GM21390 (cell line): ENCODE data around the gene GPR15.

Source experiments
- ATAC-seq: cut with Tn5 transposase; IDR thresholded peaks from one replicate; pipeline ENCODE4 v1.9.1; 2021; ENCODE audit not compliant: unreplicated experiment

GPR15 gene

GRCh38 chr3:98531622-98532274 lies at the start of gene GPR15:
GPR15 (plus strand) TSS chr3:98531978; CDS start chr3:98532034, 56 bp downstream.
- peak; percentile 30 for ATAC-seq

GRCh38 chr3:98482717-98483482 lies 48.9 kb upstream of the GPR15 start:
- ATAC-seq = no peak

DNA sequence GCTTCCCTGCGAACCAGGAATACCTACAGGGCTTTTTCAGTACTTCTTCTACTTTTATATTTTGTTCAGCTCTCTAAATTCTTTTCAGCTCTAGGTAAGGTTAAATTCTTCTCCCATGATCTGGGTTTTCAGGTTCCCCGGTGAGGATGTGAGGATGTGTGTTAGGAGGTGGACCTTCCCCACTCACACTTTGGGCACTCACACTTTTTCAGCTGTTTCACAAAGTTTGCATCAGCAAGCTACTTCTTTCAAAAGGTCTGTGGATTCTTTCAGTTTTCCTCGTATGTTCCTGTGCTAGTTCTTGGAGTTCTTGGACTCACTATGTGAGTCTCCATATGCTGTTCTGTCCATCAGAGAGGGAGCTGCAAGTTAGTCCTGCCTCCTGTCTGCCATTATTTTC lies 48.2 kb upstream of the GPR15 start:
- ATAC-seq = no peak

DNA sequence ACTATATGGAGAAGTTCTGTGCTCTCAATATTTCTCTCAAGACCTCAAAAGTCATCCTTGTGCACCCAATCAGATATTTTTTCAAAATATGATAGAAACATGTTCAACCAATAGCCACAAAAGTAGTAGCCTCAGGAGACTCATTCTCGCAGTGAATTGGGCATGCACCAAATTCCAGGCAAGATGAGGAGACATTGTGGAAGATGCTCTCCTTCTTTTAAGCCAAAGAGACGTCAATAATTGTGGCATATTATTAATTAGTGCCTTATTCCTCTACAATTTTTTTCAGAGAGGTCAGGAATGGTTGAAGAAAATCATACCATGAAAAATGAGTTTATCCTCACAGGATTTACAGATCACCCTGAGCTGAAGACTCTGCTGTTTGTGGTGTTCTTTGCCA lies 34.4 kb upstream of the GPR15 start, which contains the start of gene OR5K2:
TSS of gene OR5K2 (plus strand) at position 301 of the 400 bp plus-strand sequence. CDS start at position 301, 0 bp downstream.
- ATAC-seq = no peak

DNA sequence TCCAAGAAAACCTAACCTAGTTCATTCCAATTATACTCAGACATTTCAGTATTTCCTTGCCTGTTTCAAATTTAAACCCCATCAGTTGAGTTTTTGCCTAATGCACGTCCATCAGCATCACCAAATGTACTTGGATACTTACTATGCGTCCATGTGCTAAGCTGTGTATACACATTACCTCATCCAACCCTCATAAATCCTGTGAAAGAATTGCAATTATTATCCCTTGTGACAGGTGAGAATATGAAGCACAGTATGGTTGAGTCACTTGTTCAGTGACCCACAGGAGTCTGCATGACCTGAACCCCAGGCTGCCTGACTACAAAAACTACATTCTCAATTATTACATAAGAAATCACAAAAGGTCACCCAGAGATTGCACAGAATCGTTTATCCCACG lies 31.8 kb upstream of the GPR15 start:
- no peak for ATAC-seq

GRCh38 chr3:98501270-98501669 lies 30.5 kb upstream of the GPR15 start:
- no peak for ATAC-seq

GRCh38 chr3:98501863-98502576 lies 29.8 kb upstream of the GPR15 start:
- no peak for ATAC-seq

DNA sequence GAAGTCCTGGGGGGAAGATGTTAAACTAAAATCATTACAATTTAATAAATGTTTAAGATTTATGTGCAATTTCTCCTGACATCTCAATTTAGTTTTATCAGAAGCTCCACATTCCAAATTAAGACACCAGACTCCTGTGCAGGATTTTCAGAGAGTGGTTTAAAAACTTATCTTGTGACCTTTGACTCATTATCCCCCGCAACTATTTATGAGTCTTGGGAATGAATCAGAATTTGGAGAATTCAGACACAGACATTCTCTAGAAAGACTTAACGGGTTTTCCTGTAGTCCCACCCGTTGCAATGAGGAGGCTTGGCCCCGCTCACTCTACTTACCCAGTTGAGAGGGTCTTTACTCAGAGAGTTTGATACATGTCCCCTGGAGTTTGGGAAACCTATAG lies 27.2 kb upstream of the GPR15 start:
- no peak for ATAC-seq

- no peak for ATAC-seq
Observed at GRCh38 chr3:98508582-98508981, 23.2 kb upstream of the GPR15 start.

DNA sequence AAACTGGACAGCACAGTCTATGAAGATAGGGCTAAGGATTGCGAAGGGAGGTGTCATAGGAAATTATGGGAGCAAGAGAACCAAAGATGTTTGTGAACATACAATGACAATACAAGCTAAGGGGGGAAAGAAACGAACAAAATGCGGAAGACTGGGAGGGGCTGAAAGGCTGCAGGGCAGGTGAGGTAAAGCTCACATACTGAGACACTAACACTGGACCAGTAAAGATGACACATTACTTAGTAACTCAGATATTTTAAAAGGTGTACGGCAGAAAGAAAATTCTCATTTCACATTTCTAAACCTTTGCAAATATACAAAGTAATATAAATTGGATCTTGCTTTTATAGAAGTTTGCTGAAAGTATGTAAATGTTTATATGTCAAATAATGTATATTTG lies 19.2 kb upstream of the GPR15 start:
- ATAC-seq = no peak

GRCh38 chr3:98513091-98513511 lies 18.7 kb upstream of the GPR15 start:
- no peak for ATAC-seq

- no peak for ATAC-seq
Observed at GRCh38 chr3:98513736-98514135, 18.0 kb upstream of the GPR15 start.

GRCh38 chr3:98514948-98515347 lies 16.8 kb upstream of the GPR15 start:
- ATAC-seq = no peak

- no peak for ATAC-seq
Observed at GRCh38 chr3:98518816-98519215, 13.0 kb upstream of the GPR15 start.

- no peak for ATAC-seq
Observed at GRCh38 chr3:98519351-98519750, 12.4 kb upstream of the GPR15 start.

DNA sequence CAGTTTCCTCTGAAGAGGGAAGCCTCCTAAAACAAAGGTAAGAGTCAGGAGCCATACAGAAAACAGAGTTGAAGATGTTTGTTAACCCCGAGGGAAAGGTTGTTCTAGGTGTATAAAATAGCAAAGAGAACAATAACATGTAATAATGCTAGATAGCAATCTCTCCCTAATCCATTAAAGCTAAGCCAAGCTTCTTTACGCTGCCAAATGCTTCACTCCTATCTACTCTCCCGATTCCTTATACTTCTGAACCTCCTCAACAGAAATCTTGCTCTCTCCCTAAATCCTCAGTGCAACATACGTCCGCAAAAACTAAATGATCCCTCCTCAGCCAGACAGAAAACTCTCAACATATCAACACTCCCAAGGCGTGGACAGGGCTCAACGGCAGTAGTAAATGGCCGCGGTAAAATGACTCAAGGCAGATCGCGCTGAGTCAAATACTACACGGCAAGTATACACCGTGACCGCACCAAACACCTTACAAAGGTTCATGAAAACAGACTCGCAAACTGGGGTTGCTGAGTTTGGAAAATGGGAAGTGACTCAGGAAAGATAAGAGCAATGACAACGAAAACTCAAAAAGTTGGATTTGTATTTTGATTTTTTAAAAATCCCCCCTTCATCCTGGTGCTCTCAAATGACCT lies 9.8 kb upstream of the GPR15 start:
- ATAC-seq = peak; percentile 41

GRCh38 chr3:98522544-98523281 lies 9.1 kb upstream of the GPR15 start, which contains the start of gene CLDND1:
CLDND1 (minus strand) TSS chr3:98522902; CDS start chr3:98521424, 1,478 bp downstream.
- ATAC-seq = peak; percentile 90

DNA sequence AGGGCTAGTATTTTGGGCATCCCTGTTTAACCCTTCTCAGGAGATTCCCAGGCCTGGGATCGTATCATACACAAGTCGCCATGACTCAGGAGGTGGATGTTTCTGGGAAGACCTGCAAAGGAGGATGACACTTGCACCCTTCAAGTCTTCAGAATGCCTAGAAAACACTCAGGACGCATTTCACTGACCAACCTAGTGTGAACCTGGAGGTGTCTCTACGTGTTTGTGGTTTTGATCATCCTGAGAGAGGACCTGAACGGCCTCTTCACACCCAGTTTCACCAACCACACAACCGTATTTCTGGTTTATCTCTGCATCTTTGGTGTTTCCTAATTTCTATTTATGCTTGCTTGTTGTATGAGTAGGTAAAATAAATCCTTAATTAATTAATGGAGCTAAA lies 6.3 kb upstream of the GPR15 start:
- no peak for ATAC-seq

GRCh38 chr3:98528474-98529346 lies 3.1 kb upstream of the GPR15 start:
- no peak for ATAC-seq
